GM18870 (cell line): Measurements from ENCODE around the gene ITGAD.
"Not testable (repeated sequence)": the region's sequence is repeated elsewhere in the genome, so short reads cannot be mapped to it uniquely, and the experiment has no call there.

Source experiments
- ATAC-seq: cut with Tn5 transposase; IDR thresholded peaks from one replicate; pipeline ENCODE4 v1.9.1; 2021; ENCODE audit warnings: moderate library complexity; ENCODE audit not compliant: unreplicated experiment

ITGAD gene

GRCh38 chr16:31429796-31430195, 36.7 kb downstream of the ITGAD start:
- no peak for ATAC-seq

GRCh38 chr16:31430380-31431052, 37.4 kb downstream of the ITGAD start:
- ATAC-seq: no peak

- no peak for ATAC-seq
Observed at GRCh38 chr16:31435341-31436220, 42.4 kb downstream of the ITGAD start.

GRCh38 chr16:31436221-31437045, 43.3 kb downstream of the ITGAD start:
- no peak for ATAC-seq

GRCh38 chr16:31438414-31438813, 45.3 kb downstream of the ITGAD start:
- no peak for ATAC-seq

- not testable (repeated sequence) for ATAC-seq
Observed at GRCh38 chr16:31439023-31439422, 45.9 kb downstream of the ITGAD start.

- ATAC-seq: no peak
Observed at GRCh38 chr16:31439519-31439918, 46.4 kb downstream of the ITGAD start.

GRCh38 chr16:31440516-31441184, 47.5 kb downstream of the ITGAD start:
- ATAC-seq: no peak

- no peak for ATAC-seq
Observed at GRCh38 chr16:31441956-31442355, 48.8 kb downstream of the ITGAD start.

- ATAC-seq: not testable (repeated sequence)
Observed at GRCh38 chr16:31445931-31446330, 52.8 kb downstream of the ITGAD start.

- ATAC-seq: no peak
Observed at GRCh38 chr16:31451201-31451600, 58.1 kb downstream of the ITGAD start.

GRCh38 chr16:31451681-31452351, 58.7 kb downstream of the ITGAD start:
- ATAC-seq: no peak

- no peak for ATAC-seq
Observed at GRCh38 chr16:31452631-31453106, 59.5 kb downstream of the ITGAD start.

- ATAC-seq: no peak
Observed at GRCh38 chr16:31453255-31454204, 60.4 kb downstream of the ITGAD start.

- no peak for ATAC-seq
Observed at GRCh38 chr16:31455601-31456314, 62.6 kb downstream of the ITGAD start.

- no peak for ATAC-seq
Observed at GRCh38 chr16:31456988-31457360, 63.8 kb downstream of the ITGAD start.

- ATAC-seq: no peak
Observed at GRCh38 chr16:31458073-31458843, 65.1 kb downstream of the ITGAD start.
